Caco-2 (cell line): ENCODE results near the gene PTPRF. TPM values are rescaled to one million over a fixed set of nuclear protein-coding genes. Genes with fewer than 3 reads are reported as not detected.

Source experiments
- BruUV-seq: library from RNA; stranded (reverse); fragments of 400-500 nt; replicated peaks from 2 replicates; lab custom pipeline; 2021; lab: Mats Ljungman, UMichigan
- CTCF ChIA-PET: fragments of 300-600 bp; sonication (Branson Sonifier 250); formaldehyde crosslinking; loops from one replicate; lab custom pipeline; 2022; ENCODE audit warnings: antibody characterized with exemption; lab: Charles Lee
- POLR2A ChIA-PET: fragments of 300-600 bp; sonication (Branson Sonifier 250); formaldehyde crosslinking; loops from one replicate; lab custom pipeline; 2022; ENCODE audit warnings: antibody characterized with exemption; lab: Charles Lee
- DNase-seq, 2 experiments: peaks; one replicate each; pipeline versions ENCODE4 v3.0.0 to v3.0.0-alpha.2; 2020 to 2022
- H3K27me3 ChIP-seq: replicated peaks from 2 replicates; pipeline ENCODE4 v1.6.0; 2011; ENCODE audit warnings: low read length; ENCODE audit not compliant: control insufficient read depth, insufficient read depth
- H3K36me3 ChIP-seq: 2 replicates; pipeline ENCODE4 v1.5.1; 2011; ENCODE audit warnings: low read length; ENCODE audit not compliant: control insufficient read depth, insufficient read depth
- H3K4me1 ChIP-seq: fragments of 250-450 bp; sonication (Bioruptor Pico); 2 replicates; pipeline ENCODE4 v1.5.1; 2020; ENCODE audit warnings: mild to moderate bottlenecking
- H3K4me3 ChIP-seq: 2 replicates; pipeline ENCODE4 v1.5.1; 2011; ENCODE audit warnings: low read depth, mild to moderate bottlenecking, control low read depth, low read length
- H3K9me3 ChIP-seq: fragments of 250-450 bp; sonication (Bioruptor Pico); 2 replicates; pipeline ENCODE4 v1.5.1; 2020; ENCODE audit warnings: mild to moderate bottlenecking, moderate library complexity
- H3K27ac Mint-ChIP-seq: one replicate; pipeline ENCODE4 v1.8.0; 2022; ENCODE audit warnings: mixed read lengths; ENCODE audit not compliant: unreplicated experiment
- H3K27me3 Mint-ChIP-seq: one replicate; pipeline ENCODE4 v1.8.0; 2022; ENCODE audit warnings: mixed read lengths; ENCODE audit not compliant: insufficient read depth, unreplicated experiment
- H3K36me3 Mint-ChIP-seq: one replicate; pipeline ENCODE4 v1.8.0; 2022; ENCODE audit warnings: mild to moderate bottlenecking, mixed read lengths; ENCODE audit not compliant: insufficient read depth, unreplicated experiment
- H3K4me1 Mint-ChIP-seq: one replicate; pipeline ENCODE4 v1.8.0; 2022; ENCODE audit warnings: low read depth, mixed read lengths; ENCODE audit not compliant: unreplicated experiment
- H3K4me3 Mint-ChIP-seq: one replicate; pipeline ENCODE4 v1.8.0; 2022; ENCODE audit warnings: mild to moderate bottlenecking, moderate library complexity, mixed read lengths; ENCODE audit not compliant: unreplicated experiment
- H3K9me3 Mint-ChIP-seq: one replicate; pipeline ENCODE4 v1.8.0; 2022; ENCODE audit warnings: mixed read lengths; ENCODE audit not compliant: unreplicated experiment
- intact Hi-C: fragments of 100-400 bp; cut with micrococcal nuclease; formaldehyde crosslinking; loops from one replicate; pipeline ENCODE4 v1.10.0; 2022; ENCODE audit not compliant: unreplicated experiment
- total RNA-seq: library from RNA; stranded (reverse); gene quantifications from 2 replicates; pipeline ENCODE4 v1.2.3, GENCODE V29; 2022
- TF ChIP-seq, protein P1 (sequence below), 2 experiments: fragments of 200-600 bp in 1 of 2; IDR thresholded peaks; 1 replicate in 1 of 2; 2 replicates in 1 of 2; pipeline versions ENCODE4 v1.5.1 to v1.8.0; 2011 to 2022; ENCODE audit warnings: antibody characterized with exemption in 1 of 2, control low read depth in 1 of 2, inconsistent platforms in 1 of 2, low read depth in 1 of 2, low read length in 1 of 2, mild to moderate bottlenecking in 1 of 2, moderate library complexity in 1 of 2; ENCODE audit not compliant: insufficient read depth in 1 of 2, severe bottlenecking in 1 of 2, unreplicated experiment in 1 of 2

Gene PTPRF
- total RNA-seq, 1 experiment from 2014 or later: 158 TPM

GRCh38 chr1:43587594-43587993, 56.9 kb downstream of the PTPRF start:
- Histone ChIP-seq H3K4me3 (no peak overlapping the region), H3K36me3 (no peaks in the 10 kb centered on the region; the same call in 1 of the 2 replicates), H3K27me3 (no peaks in the 10 kb centered on the region), H3K4me1 (no peaks in the 10 kb centered on the region), H3K9me3 (no peaks in the 10 kb centered on the region)
- H3K4me1 Mint-ChIP-seq: peaks cover 8% of the 10 kb centered on the region
- no peaks in the 10 kb centered on the region for H3K9me3 Mint-ChIP-seq
- peaks cover 26% of the 10 kb centered on the region for H3K36me3 Mint-ChIP-seq
- ChIA-PET POLR2A (no interaction called here), CTCF (no interaction called here)
- intact Hi-C loops: no loop called here
- H3K27me3 Mint-ChIP-seq: no peaks in the 10 kb centered on the region
- H3K4me3 Mint-ChIP-seq: no peak overlapping the region
- BruUV-seq: no TSS peak
- TF ChIP-seq, protein P1, sequence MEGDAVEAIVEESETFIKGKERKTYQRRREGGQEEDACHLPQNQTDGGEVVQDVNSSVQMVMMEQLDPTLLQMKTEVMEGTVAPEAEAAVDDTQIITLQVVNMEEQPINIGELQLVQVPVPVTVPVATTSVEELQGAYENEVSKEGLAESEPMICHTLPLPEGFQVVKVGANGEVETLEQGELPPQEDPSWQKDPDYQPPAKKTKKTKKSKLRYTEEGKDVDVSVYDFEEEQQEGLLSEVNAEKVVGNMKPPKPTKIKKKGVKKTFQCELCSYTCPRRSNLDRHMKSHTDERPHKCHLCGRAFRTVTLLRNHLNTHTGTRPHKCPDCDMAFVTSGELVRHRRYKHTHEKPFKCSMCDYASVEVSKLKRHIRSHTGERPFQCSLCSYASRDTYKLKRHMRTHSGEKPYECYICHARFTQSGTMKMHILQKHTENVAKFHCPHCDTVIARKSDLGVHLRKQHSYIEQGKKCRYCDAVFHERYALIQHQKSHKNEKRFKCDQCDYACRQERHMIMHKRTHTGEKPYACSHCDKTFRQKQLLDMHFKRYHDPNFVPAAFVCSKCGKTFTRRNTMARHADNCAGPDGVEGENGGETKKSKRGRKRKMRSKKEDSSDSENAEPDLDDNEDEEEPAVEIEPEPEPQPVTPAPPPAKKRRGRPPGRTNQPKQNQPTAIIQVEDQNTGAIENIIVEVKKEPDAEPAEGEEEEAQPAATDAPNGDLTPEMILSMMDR (IDR thresholded peaks at IDR 0.05; ENCODE audit: insufficient read depth in 1 of 2, low read depth in 1 of 2, low read length in 1 of 2, severe bottlenecking in 1 of 2, unreplicated experiment in 1 of 2): no peak
- no peak for DNase-seq
- no peak overlapping the region for H3K27ac Mint-ChIP-seq

DNA sequence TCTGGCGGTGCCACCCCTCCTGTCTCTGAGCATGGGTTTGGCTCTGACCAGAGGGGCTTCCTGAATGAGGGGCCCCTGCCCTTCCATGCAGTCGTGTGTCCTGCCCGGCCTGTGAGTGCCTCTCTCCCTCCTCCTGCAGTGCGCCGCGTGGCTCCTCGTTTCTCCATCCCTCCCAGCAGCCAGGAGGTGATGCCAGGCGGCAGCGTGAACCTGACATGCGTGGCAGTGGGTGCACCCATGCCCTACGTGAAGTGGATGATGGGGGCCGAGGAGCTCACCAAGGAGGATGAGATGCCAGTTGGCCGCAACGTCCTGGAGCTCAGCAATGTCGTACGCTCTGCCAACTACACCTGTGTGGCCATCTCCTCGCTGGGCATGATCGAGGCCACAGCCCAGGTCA, 57.9 kb downstream of the PTPRF start:
- H3K4me3 ChIP-seq: no peak overlapping the region
- H3K4me3 Mint-ChIP-seq: no peak overlapping the region
- CTCF ChIA-PET: no interaction called here
- POLR2A ChIA-PET: no interaction called here
- no peaks in the 10 kb centered on the region for H3K27me3 Mint-ChIP-seq
- intact Hi-C loops: no loop called here
- BruUV-seq: no TSS peak
- H3K27ac Mint-ChIP-seq: no peak overlapping the region
- H3K9me3 Mint-ChIP-seq: no peaks in the 10 kb centered on the region
- DNase-seq: no peak
- H3K4me1 Mint-ChIP-seq: peaks cover 8% of the 10 kb centered on the region
- H3K4me1 ChIP-seq: no peaks in the 10 kb centered on the region
- no peaks in the 10 kb centered on the region for H3K27me3 ChIP-seq
- H3K36me3 Mint-ChIP-seq: peaks cover 26% of the 10 kb centered on the region
- H3K9me3 ChIP-seq: no peaks in the 10 kb centered on the region
- H3K36me3 ChIP-seq: no peaks in the 10 kb centered on the region; the same call in 1 of the 2 replicates
- TF ChIP-seq, protein P1 (IDR thresholded peaks at IDR 0.05; ENCODE audit: insufficient read depth in 1 of 2, low read depth in 1 of 2, low read length in 1 of 2, severe bottlenecking in 1 of 2, unreplicated experiment in 1 of 2): no peak

- ChIA-PET POLR2A (no interaction called here), CTCF (interaction anchor here (0.6 to 1.2 kb wide), 6 partner anchors 17 to 416 kb away, joined by 3 to 6 read pairs (median 3); partner anchors contain the start of gene KDM4A)
- peak; percentile 45 to 50 for DNase-seq
- no peak overlapping the region for H3K4me3 Mint-ChIP-seq
- no peaks in the 10 kb centered on the region for H3K27me3 Mint-ChIP-seq
- H3K4me1 Mint-ChIP-seq: peaks cover 8% of the 10 kb centered on the region
- no peak overlapping the region for H3K27ac Mint-ChIP-seq
- no TSS peak for BruUV-seq
- intact Hi-C loops: loop anchor here (1.0 kb wide), 1 partner anchor 61 kb away; no protein-coding TSS in a partner anchor
- H3K4me1 ChIP-seq: no peaks in the 10 kb centered on the region
- TF ChIP-seq, protein P1 (IDR thresholded peaks at IDR 0.05; ENCODE audit: insufficient read depth in 1 of 2, low read depth in 1 of 2, low read length in 1 of 2, severe bottlenecking in 1 of 2, unreplicated experiment in 1 of 2): peak; percentile 37 to 49
- H3K4me3 ChIP-seq: no peak overlapping the region
- no peaks in the 10 kb centered on the region for H3K9me3 Mint-ChIP-seq
- no peaks in the 10 kb centered on the region; the same call in 1 of the 2 replicates for H3K36me3 ChIP-seq
- H3K36me3 Mint-ChIP-seq: peaks cover 35% of the 10 kb centered on the region
- H3K9me3 ChIP-seq: no peaks in the 10 kb centered on the region
- no peaks in the 10 kb centered on the region for H3K27me3 ChIP-seq
These were observed 59.8 kb downstream of the PTPRF start for GRCh38 chr1:43590388-43590925.
